Right atrium auricular region (tissue), 2 donors: Measurements from ENCODE around the gene BHLHE40. TPM values are rescaled to one million over a fixed set of nuclear protein-coding genes. Genes with fewer than 3 reads are reported as not detected.

ENCODE experiments used
- DNase-seq: peaks from one replicate; pipeline ENCODE4 v3.0.0-alpha.2; 2019; ENCODE audit warnings: low spot score
- H3K27ac ChIP-seq, 2 donors: fragments of 200-600 bp; sonication (generic); 1 replicate in 1 of 2; 2 replicates in 1 of 2; pipeline ENCODE4 v1.5.1; 2016 to 2019
- H3K27me3 ChIP-seq, 2 donors: fragments of 200-600 bp; sonication (generic); one replicate each; pipeline versions ENCODE4 v1.5.1 to v1.6.0; 2017 to 2019
- H3K36me3 ChIP-seq: fragments of 200-600 bp; sonication (generic); one replicate; pipeline ENCODE4 v1.5.1; 2016
- H3K4me1 ChIP-seq, 2 donors: fragments of 200-600 bp; sonication (generic); one replicate each; pipeline versions ENCODE4 v1.5.1 to v1.6.0; 2017 to 2019
- H3K4me3 ChIP-seq, 2 donors: fragments of 200-600 bp; sonication (generic); 1 replicate in 1 of 2; 2 replicates in 1 of 2; pipeline ENCODE4 v1.5.1; 2017 to 2019; ENCODE audit warnings: mild to moderate bottlenecking in 1 of 2, moderate library complexity in 1 of 2
- H3K9me3 ChIP-seq, 2 donors: fragments of 200-600 bp; sonication (generic); one replicate each; pipeline ENCODE4 v1.5.1; 2019
- total RNA-seq, 2 donors: library from RNA; depleted of rRNA; stranded (reverse); fragments of >200 nt; gene quantifications; one replicate each; pipeline ENCODE4 v1.1.0, GENCODE V29; 2016
- TF ChIP-seq, protein P1 (sequence below), 2 donors: fragments of 200-600 bp; sonication (generic); IDR thresholded peaks; one replicate each; pipeline ENCODE4 v1.5.1; 2019; ENCODE audit warnings: antibody characterized with exemption in 2 of 2

Gene BHLHE40
- total RNA-seq, 2 donors from 2014 or later: 32.3 to 49.5 TPM

- TF ChIP-seq, protein P1, sequence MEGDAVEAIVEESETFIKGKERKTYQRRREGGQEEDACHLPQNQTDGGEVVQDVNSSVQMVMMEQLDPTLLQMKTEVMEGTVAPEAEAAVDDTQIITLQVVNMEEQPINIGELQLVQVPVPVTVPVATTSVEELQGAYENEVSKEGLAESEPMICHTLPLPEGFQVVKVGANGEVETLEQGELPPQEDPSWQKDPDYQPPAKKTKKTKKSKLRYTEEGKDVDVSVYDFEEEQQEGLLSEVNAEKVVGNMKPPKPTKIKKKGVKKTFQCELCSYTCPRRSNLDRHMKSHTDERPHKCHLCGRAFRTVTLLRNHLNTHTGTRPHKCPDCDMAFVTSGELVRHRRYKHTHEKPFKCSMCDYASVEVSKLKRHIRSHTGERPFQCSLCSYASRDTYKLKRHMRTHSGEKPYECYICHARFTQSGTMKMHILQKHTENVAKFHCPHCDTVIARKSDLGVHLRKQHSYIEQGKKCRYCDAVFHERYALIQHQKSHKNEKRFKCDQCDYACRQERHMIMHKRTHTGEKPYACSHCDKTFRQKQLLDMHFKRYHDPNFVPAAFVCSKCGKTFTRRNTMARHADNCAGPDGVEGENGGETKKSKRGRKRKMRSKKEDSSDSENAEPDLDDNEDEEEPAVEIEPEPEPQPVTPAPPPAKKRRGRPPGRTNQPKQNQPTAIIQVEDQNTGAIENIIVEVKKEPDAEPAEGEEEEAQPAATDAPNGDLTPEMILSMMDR (IDR thresholded peaks at IDR 0.05): no peak
- H3K4me3 ChIP-seq: no peak overlapping the region
- peak; percentile 84 for DNase-seq
- peaks cover 0 to 20% of the 10 kb centered on the region in 2 donors for H3K4me1 ChIP-seq
- H3K36me3 ChIP-seq: no peaks in the 10 kb centered on the region
- no peaks in the 10 kb centered on the region for H3K27me3 ChIP-seq
- no peaks in the 10 kb centered on the region for H3K9me3 ChIP-seq
- H3K27ac ChIP-seq: peak overlapping the region; percentile 35 to 53
These were observed 43.9 kb downstream of the BHLHE40 start for GRCh38 chr3:5022966-5023776.

DNA sequence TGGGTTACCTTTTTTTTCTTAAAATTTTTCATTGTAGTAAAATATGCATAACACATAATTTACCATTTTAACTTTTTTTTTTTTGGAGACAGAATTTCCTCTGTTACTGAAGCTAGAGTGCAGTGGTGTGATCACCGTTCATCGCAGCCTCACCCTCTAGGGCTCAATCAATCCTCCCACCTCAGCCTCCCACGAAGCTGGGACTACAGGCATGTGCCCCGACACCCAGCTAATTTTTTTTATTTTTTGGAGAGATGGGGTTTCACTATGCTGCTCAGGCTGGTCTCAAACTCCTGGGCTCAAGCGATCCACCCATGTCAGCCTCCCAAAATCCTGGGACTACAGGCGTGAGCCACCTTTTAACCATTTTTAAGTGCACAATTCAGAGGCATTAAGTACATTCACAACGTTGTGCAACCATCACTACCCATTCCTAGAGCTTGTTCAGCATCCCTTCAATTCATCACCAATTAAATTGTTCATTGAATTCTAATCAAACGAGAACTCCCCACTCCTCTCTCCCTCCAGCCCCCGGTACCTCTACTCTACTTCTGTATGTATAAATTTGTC, 44.6 kb downstream of the BHLHE40 start:
- H3K27me3 ChIP-seq: no peaks in the 10 kb centered on the region
- H3K36me3 ChIP-seq: no peaks in the 10 kb centered on the region
- peak overlapping the region; percentile 35 to 53 for H3K27ac ChIP-seq
- peaks cover 0 to 13% of the 10 kb centered on the region in 2 donors for H3K4me1 ChIP-seq
- no peak for DNase-seq
- TF ChIP-seq, protein P1 (IDR thresholded peaks at IDR 0.05): no peak
- H3K4me3 ChIP-seq: no peak overlapping the region
- H3K9me3 ChIP-seq: no peaks in the 10 kb centered on the region

- Histone ChIP-seq H3K4me1 (peaks cover 0 to 11% of the 10 kb centered on the region in 2 donors), H3K36me3 (no peaks in the 10 kb centered on the region), H3K9me3 (no peaks in the 10 kb centered on the region), H3K4me3 (peak overlapping the region; percentile 39 to 53), H3K27ac (peak overlapping the region; percentile 78 to 83), H3K27me3 (no peaks in the 10 kb centered on the region)
- no peak for DNase-seq
- TF ChIP-seq, protein P1 (IDR thresholded peaks at IDR 0.05): no peak
These were observed 46.8 kb downstream of the BHLHE40 start for GRCh38 chr3:5026046-5026362.

- DNase-seq: no peak
- H3K36me3 ChIP-seq: no peaks in the 10 kb centered on the region
- TF ChIP-seq, protein P1 (IDR thresholded peaks at IDR 0.05): no peak
- H3K9me3 ChIP-seq: no peaks in the 10 kb centered on the region
- peaks cover 0 to 11% of the 10 kb centered on the region in 2 donors for H3K4me1 ChIP-seq
- no peaks in the 10 kb centered on the region for H3K27me3 ChIP-seq
- H3K27ac ChIP-seq: no peak overlapping the region
- no peak overlapping the region for H3K4me3 ChIP-seq
These were observed 50.5 kb downstream of the BHLHE40 start for GRCh38 chr3:5029715-5030114.

- H3K36me3 ChIP-seq: no peaks in the 10 kb centered on the region
- peaks cover 0 to 11% of the 10 kb centered on the region in 2 donors for H3K4me1 ChIP-seq
- no peaks in the 10 kb centered on the region for H3K27me3 ChIP-seq
- H3K9me3 ChIP-seq: no peaks in the 10 kb centered on the region
- no peak overlapping the region for H3K4me3 ChIP-seq
- no peak for DNase-seq
- no peak overlapping the region for H3K27ac ChIP-seq
- TF ChIP-seq, protein P1 (IDR thresholded peaks at IDR 0.05): no peak
These were observed 50.9 kb downstream of the BHLHE40 start for GRCh38 chr3:5030152-5030551.
